K562 (cell line): ENCODE results near the gene ME3. TPM values are rescaled to one million over a fixed set of nuclear protein-coding genes. Genes with fewer than 3 reads are reported as not detected.
"Not testable (repeated sequence)": the region's sequence is repeated elsewhere in the genome, so short reads cannot be mapped to it uniquely, and the experiment has no call there.

ENCODE experiments used
- ATAC-seq: fragments of 200-7000 bp; cut with Tn5 transposase; 3 replicates; pipeline ENCODE4 v1.9.1; 2020; ENCODE audit warnings: moderate library complexity
- BruUV-seq: library from RNA; stranded (reverse); fragments of 400-500 nt; replicated peaks from 2 replicates; lab custom pipeline; 2021; lab: Mats Ljungman, UMichigan
- CTCF ChIA-PET: fragments of 300-600 bp; formaldehyde crosslinking; extraction: SDS; loops from one replicate; lab custom pipeline; 2021; ENCODE audit warnings: low intra/inter-chr PET ratio; lab: Yijun Ruan, JAX
- POLR2A ChIA-PET: fragments of 300-600, 350-650 bp; sonication (Branson Sonifier 250); formaldehyde crosslinking; extraction: SDS; loops from one replicate; lab custom pipeline; 2021; ENCODE audit warnings: antibody characterized with exemption, inconsistent platforms; lab: Yijun Ruan, JAX
- DNase-seq, 4 experiments: peaks; one replicate each; pipeline versions ENCODE4 v3.0.0 to v3.0.0-alpha.2; 2011 to 2018; ENCODE audit warnings: low spot score in 3 of 4, mixed read lengths in 3 of 4; ENCODE audit errors: extremely low read depth in 1 of 4
- FAIRE-seq: peaks from 2 replicates; lab custom pipeline; 2011; peaks lifted over from hg19 to GRCh38; lab: Jason Lieb, UNC
- H2AFZ ChIP-seq: 2 replicates; pipeline ENCODE4 v1.6.0; 2011; ENCODE audit warnings: low read depth, low read length, control low read depth, inconsistent platforms
- H3K27ac ChIP-seq: fragments of 200-600 bp; 3 replicates; pipeline ENCODE4 v1.8.0; 2011; ENCODE audit warnings: low read depth, mild to moderate bottlenecking, control low read depth, inconsistent platforms, low read length, moderate library complexity, mixed read lengths; ENCODE audit errors: extremely low read depth
- H3K27me3 ChIP-seq, 2 experiments: fragments of 300-600 bp in 1 of 2; 2 replicates in 1 of 2; 3 replicates in 1 of 2; pipeline versions ENCODE4 v1.6.0 to v1.8.0; 2011; ENCODE audit warnings: inconsistent platforms in 2 of 2, low read length in 2 of 2, mild to moderate bottlenecking in 1 of 2, mixed read lengths in 1 of 2, moderate library complexity in 1 of 2; ENCODE audit not compliant: control insufficient read depth in 2 of 2, insufficient read depth in 2 of 2
- H3K36me3 ChIP-seq: fragments of 300-600 bp; 3 replicates; pipeline ENCODE4 v1.8.0; 2011; ENCODE audit warnings: mild to moderate bottlenecking, low read length, inconsistent platforms; ENCODE audit not compliant: control insufficient read depth, insufficient read depth
- H3K4me1 ChIP-seq, 2 experiments: fragments of 200-600 bp in 1 of 2; replicated peaks in 1 of 2; 2 replicates in 1 of 2; 3 replicates in 1 of 2; pipeline versions ENCODE4 v1.5.1 to v1.8.0; 2011; ENCODE audit warnings: inconsistent platforms in 2 of 2, low read length in 2 of 2, mild to moderate bottlenecking in 1 of 2, mixed read lengths in 1 of 2, moderate library complexity in 1 of 2; ENCODE audit not compliant: control insufficient read depth in 2 of 2, insufficient read depth in 2 of 2
- H3K4me2 ChIP-seq: 2 replicates; pipeline ENCODE4 v1.6.1; 2011; ENCODE audit warnings: low read length, control low read depth, inconsistent platforms, mixed read lengths; ENCODE audit not compliant: insufficient read depth
- H3K4me3 ChIP-seq: fragments of 200-600 bp; sonication (generic), shearing (Covaris generic); 2 replicates; pipeline ENCODE4 v1.5.1; 2016; ENCODE audit warnings: control low read depth, inconsistent platforms
- H3K79me2 ChIP-seq: fragments of 200-600 bp; 3 replicates; pipeline ENCODE4 v1.8.0; 2011; ENCODE audit warnings: low read length, inconsistent platforms; ENCODE audit not compliant: control insufficient read depth, insufficient read depth
- H3K9ac ChIP-seq, 2 experiments: 2 replicates each; pipeline versions ENCODE4 v1.6.0 to v1.6.1; 2011; ENCODE audit warnings: low read depth in 2 of 2, low read length in 2 of 2, control low read depth in 1 of 2, inconsistent platforms in 1 of 2, mild to moderate bottlenecking in 1 of 2, mixed read lengths in 1 of 2; ENCODE audit not compliant: insufficient read depth in 1 of 2
- H3K9me1 ChIP-seq: one replicate; pipeline ENCODE4 v1.6.0; 2011; ENCODE audit warnings: inconsistent platforms, mild to moderate bottlenecking, low read length, moderate library complexity; ENCODE audit not compliant: control insufficient read depth, insufficient read depth
- H3K9me3 ChIP-seq: replicated peaks from 2 replicates; pipeline ENCODE4 v1.5.1; 2011; ENCODE audit warnings: low read depth, low read length, inconsistent platforms; ENCODE audit not compliant: control insufficient read depth, insufficient read depth
- H4K20me1 ChIP-seq: replicated peaks from 2 replicates; pipeline ENCODE4 v1.6.1; 2011; ENCODE audit warnings: low read length, inconsistent platforms, mixed read lengths; ENCODE audit not compliant: control insufficient read depth, insufficient read depth
- HLTF ChIP-seq: fragments of 450-650 bp; IDR thresholded peaks from 2 replicates; pipeline ENCODE4 v1.6.1; 2016
- MITF ChIP-seq: IDR thresholded peaks from 2 replicates; pipeline ENCODE4 v1.6.1; 2014; ENCODE audit warnings: antibody characterized with exemption
- TSC22D4 ChIP-seq: fragments of 450-650 bp; IDR thresholded peaks from 2 replicates; pipeline ENCODE4 v1.6.1; 2016; ENCODE audit warnings: missing genetic modification characterization, missing biosample characterization, control low read depth
- ZNF146 ChIP-seq: IDR thresholded peaks from one replicate; pipeline ENCODE4 v1.6.1; 2018; ENCODE audit warnings: missing compliant biosample characterization; ENCODE audit not compliant: unreplicated experiment
- WGBS: fragments of 100-300 bp; shearing (Covaris generic); methylation state at CpG from one replicate; pipeline ENCODE4 v1.1.6; 2016; ENCODE audit warnings: low coverage, mixed read lengths; ENCODE audit not compliant: insufficient coverage; ENCODE audit errors: missing lambda C conversion rate; 5-methylcytosine and 5-hydroxymethylcytosine counted together
- in situ Hi-C: fragments of 300-500 bp; cut with MboI; formaldehyde crosslinking; loops from 4 replicates; pipeline ENCODE4 v1.15.0; 2018; ENCODE audit warnings: inconsistent platforms, mixed read lengths
- intact Hi-C: fragments of 100-400 bp; cut with micrococcal nuclease; formaldehyde crosslinking; loops from 2 replicates; pipeline ENCODE4 v1.14.2; 2022
- polyA plus RNA-seq, 8 experiments: library from polyadenylated mRNA; depleted of rRNA in 4 of 8; stranded (reverse) in 5 of 8; unstranded in 3 of 8; fragments of >200 nt; fragmentation: Nextera tagmentation in 2 of 8; fragmentation: Illumina TruSeq in 1 of 8; extraction: Ambion mirVana in 2 of 8; extraction: Trizol in 1 of 8; gene quantifications; 2 replicates each; pipeline versions ENCODE4 v1.2.1 to v1.2.3, GENCODE V29; 2011 to 2014; ENCODE audit warnings: inconsistent platforms in 1 of 8, missing spikeins in 1 of 8
- total RNA-seq, 7 experiments: library from RNA; depleted of rRNA in 6 of 7; stranded (reverse); fragments of >200 nt in 6 of 7; fragmentation: Illumina TruSeq in 2 of 7; extraction: Trizol in 2 of 7; gene quantifications; 2 replicates each; pipeline versions ENCODE4 v1.2.1 to v1.2.3, GENCODE V29; 2011 to 2021; ENCODE audit warnings: low replicate concordance in 1 of 7

ME3 gene
- total and polyA plus RNA-seq, 9 of the 15 experiments (the other 6 are each of a cell fraction or from before 2014, with no cell fraction given): not detected

GRCh38 chr11:86565388-86565787 is 107.0 kb downstream of the ME3 start:
- ChIA-PET CTCF (no interaction called here), POLR2A (no interaction called here)
- 0% methylated on average over 1 of the region's 1 CpG for WGBS
- Histone ChIP-seq H3K9ac (no peak overlapping the region), H3K36me3 (no peaks in the 10 kb centered on the region), H3K4me3 (no peak overlapping the region), H3K4me1 (no peaks in the 10 kb centered on the region), H3K9me3 (no peaks in the 10 kb centered on the region), H2AFZ (no peak overlapping the region), H3K9me1 (no peaks in the 10 kb centered on the region), H3K27ac (no peak overlapping the region), H3K27me3 (peaks cover 8 to 28% of the 10 kb centered on the region in 2 experiments; a peak in 2 of 5 replicates), H4K20me1 (no peaks in the 10 kb centered on the region), H3K4me2 (no peak overlapping the region), H3K79me2 (no peaks in the 10 kb centered on the region)
- TF ChIP-seq HLTF (no peak), MITF (no peak), TSC22D4 (no peak)
- DNase-seq: no peak
- no peak for FAIRE-seq
- intact Hi-C loops (no loop called here), in situ Hi-C loops (no loop called here)
- BruUV-seq: no TSS peak
- ATAC-seq: no peak

DNA sequence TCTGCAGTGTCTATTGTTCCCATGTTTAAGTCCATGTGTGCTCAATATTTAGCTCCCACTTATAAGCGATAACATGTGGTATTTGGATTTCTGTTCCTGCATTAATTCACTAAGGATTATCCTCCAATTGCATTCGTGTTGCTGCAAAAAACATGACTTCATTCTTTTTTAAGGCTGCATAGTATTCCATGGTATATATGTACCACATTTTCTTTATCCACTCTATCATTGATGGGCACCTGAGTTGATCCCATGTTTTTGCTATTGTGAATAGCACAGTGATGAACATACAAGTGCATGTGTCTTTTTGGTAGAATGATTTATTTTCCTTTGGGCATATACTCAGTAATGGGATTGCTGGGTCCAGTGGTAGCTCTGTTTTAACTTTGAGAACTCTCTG is 109.6 kb downstream of the ME3 start:
- FAIRE-seq, BruUV-seq, in situ Hi-C loops: not testable (repeated sequence)

More for the DNA sequence above, 109.6 kb downstream of the ME3 start:
- ATAC-seq, H3K79me2 ChIP-seq, H3K27ac ChIP-seq, H3K9me1 ChIP-seq, H3K4me1 ChIP-seq, intact Hi-C loops, H3K9ac ChIP-seq, H3K4me2 ChIP-seq, H2AFZ ChIP-seq, H3K4me3 ChIP-seq, H3K27me3 ChIP-seq, CTCF ChIA-PET, H3K9me3 ChIP-seq, POLR2A ChIA-PET, H3K36me3 ChIP-seq, H4K20me1 ChIP-seq, DNase-seq: not testable (repeated sequence)
- TF ChIP-seq ZNF146: peak; percentile 47
- 14% methylated on average over 2 of the region's 2 CpGs for WGBS
